Hepatocyte (in vitro differentiated cells): ENCODE measurements around the gene TMEM143.

Experiments used
- CTCF ChIP-seq: fragments of 200-600 bp; sonication (generic); IDR thresholded peaks from 2 replicates; pipeline ENCODE4 v1.5.1; 2016; ENCODE audit warnings: antibody characterized with exemption, mild to moderate bottlenecking; ENCODE audit not compliant: poor library complexity
- EZH2 ChIP-seq: fragments of 200-600 bp; sonication (generic); IDR thresholded peaks from 2 replicates; pipeline ENCODE4 v1.6.1; 2016; ENCODE audit warnings: antibody characterized with exemption, mild to moderate bottlenecking, borderline replicate concordance

GRCh38 chr19:48363810-48364597 lies at the start of gene TMEM143, which contains the start of gene SYNGR4:
- no peak for TF ChIP-seq EZH2
- no peak for TF ChIP-seq CTCF
